ENCODE measurements around the gene CD109. TPM values are rescaled to one million over a fixed set of nuclear protein-coding genes. Genes with fewer than 3 reads are reported as not detected.
"Not testable (repeated sequence)": the region's sequence is repeated elsewhere in the genome, so short reads cannot be mapped to it uniquely, and the experiment has no call there.

The CD109 gene
- total RNA-seq, 3 donors from 2014 or later, result 10.2 to 16.8 (median 13.3) TPM

DNA sequence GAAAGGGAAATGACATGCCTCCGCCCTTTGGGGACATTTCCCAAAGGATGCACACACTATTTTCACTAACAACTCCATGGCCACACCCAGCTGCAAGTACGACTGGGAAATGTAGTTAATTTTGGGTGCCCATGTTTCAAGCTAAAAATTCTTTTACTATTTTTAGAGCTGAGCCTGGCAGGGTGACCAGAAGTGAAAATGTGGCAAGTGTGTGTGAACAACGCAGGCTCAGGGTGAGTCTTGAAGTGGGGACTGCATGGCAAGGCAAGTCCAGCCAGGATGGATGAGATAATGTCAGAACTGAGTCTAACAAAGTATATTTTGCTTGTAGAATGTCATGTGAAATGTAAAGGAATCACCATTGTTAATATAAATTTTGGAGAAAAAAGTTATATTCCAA, 17.0 kb upstream of the CD109 start:
- intact Hi-C loops (cut with DNase I; ENCODE audit: low total_unique reads), result no loop called here
- no peak overlapping the region for H3K27ac ChIP-seq
- H3K36me3 ChIP-seq, result no peaks in the 10 kb centered on the region
- TF ChIP-seq POLR2A (IDR thresholded peaks at IDR 0.05) (no peak), POLR2AphosphoS5 (IDR thresholded peaks at IDR 0.05) (no peak)
- TF ChIP-seq, protein P1, sequence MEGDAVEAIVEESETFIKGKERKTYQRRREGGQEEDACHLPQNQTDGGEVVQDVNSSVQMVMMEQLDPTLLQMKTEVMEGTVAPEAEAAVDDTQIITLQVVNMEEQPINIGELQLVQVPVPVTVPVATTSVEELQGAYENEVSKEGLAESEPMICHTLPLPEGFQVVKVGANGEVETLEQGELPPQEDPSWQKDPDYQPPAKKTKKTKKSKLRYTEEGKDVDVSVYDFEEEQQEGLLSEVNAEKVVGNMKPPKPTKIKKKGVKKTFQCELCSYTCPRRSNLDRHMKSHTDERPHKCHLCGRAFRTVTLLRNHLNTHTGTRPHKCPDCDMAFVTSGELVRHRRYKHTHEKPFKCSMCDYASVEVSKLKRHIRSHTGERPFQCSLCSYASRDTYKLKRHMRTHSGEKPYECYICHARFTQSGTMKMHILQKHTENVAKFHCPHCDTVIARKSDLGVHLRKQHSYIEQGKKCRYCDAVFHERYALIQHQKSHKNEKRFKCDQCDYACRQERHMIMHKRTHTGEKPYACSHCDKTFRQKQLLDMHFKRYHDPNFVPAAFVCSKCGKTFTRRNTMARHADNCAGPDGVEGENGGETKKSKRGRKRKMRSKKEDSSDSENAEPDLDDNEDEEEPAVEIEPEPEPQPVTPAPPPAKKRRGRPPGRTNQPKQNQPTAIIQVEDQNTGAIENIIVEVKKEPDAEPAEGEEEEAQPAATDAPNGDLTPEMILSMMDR (IDR thresholded peaks at IDR 0.05), result no peak
- H3K4me1 ChIP-seq, result no peaks in the 10 kb centered on the region
- H3K9me3 ChIP-seq, result peaks cover 0 to 6% of the 10 kb centered on the region in 2 donors
- H3K27me3 ChIP-seq, result no peaks in the 10 kb centered on the region
- no peak overlapping the region for H3K4me3 ChIP-seq
- no peak for DNase-seq (ENCODE audit: low spot score in 2 of 2)

DNA sequence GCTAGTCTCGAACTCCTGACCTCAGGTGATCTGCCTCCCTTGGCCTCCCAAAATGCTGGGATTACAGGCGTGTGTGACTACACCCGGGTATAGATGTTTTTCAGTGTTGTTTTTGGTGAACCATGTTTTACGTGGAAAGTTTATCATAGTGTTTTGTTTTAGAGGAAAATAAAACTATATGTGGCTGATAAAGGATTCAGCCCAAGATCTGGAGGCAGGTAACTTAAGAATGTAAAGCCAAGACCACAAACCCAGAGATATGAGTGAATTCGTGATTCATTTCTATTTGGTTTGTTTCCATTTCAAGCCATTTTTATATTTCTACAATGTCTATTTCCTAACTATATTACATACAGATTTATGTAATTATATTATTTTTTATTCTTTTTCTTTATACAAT, 16.2 kb upstream of the CD109 start:
- H3K36me3 ChIP-seq; H3K4me3 ChIP-seq; H3K27ac ChIP-seq; intact Hi-C loops (cut with DNase I; ENCODE audit: low total_unique reads); DNase-seq (ENCODE audit: low spot score in 2 of 2); H3K9me3 ChIP-seq; H3K27me3 ChIP-seq; H3K4me1 ChIP-seq: not testable (repeated sequence)

DNA sequence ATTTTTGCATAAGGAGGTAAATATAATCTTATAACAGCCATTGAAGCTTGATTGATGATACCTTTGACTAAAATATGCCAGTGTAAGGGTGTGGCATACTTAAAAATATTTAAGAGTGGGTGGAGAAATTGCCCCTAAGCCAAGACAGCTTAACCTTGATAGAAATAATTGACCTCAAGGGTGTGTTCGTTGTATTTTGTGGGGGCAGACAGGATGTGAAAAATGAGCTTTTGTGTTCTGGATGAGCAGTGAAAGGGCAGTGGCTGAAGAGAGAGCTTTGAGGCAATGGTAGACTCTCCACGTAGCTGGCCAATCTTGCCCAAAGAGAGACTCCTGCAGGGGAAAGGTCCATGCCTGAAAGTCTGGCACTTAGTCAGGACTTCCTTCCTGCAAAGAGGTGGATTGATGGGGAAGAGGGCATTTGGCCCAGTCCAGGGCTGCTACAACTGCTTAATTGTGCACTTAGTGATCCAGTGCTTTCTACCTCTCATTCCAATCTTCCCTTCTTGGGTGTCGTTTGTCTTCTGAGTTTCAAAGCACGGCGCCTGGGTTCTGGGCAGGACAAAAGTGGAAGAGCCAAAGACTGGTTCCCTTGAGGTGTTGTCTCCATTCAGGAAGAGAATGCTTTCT, 15.6 kb upstream of the CD109 start:
- no peak for DNase-seq (ENCODE audit: low spot score in 2 of 2)
- Histone ChIP-seq H3K27me3 (no peaks in the 10 kb centered on the region), H3K4me1 (no peaks in the 10 kb centered on the region), H3K9me3 (peaks cover 0 to 6% of the 10 kb centered on the region in 2 donors), H3K27ac (no peak overlapping the region), H3K4me3 (no peak overlapping the region), H3K36me3 (no peaks in the 10 kb centered on the region)
- TF ChIP-seq POLR2AphosphoS5 (IDR thresholded peaks at IDR 0.05), result no peak
- TF ChIP-seq, protein P1 (IDR thresholded peaks at IDR 0.05), result no peak
- TF ChIP-seq POLR2A (IDR thresholded peaks at IDR 0.05), result no peak
- intact Hi-C loops (cut with DNase I; ENCODE audit: low total_unique reads), result no loop called here

DNA sequence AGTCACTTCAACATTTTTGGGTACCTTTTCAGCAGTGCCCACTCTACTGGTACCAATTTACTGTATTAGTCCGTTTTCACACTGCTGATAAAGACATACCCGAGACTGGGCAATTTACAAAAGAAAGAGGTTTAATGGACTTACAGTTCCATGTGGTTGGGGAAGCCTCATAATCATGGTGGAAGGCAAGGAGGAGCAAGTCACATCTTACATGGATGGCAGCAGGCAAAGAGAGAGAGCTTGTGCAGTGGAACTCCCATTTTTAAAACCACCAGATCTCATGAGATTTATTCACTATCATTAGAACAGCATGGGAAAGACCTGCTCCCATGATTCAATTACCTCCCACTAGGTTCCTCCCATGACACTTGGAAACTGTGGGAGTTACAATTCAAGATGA, 12.4 kb upstream of the CD109 start:
- H3K4me1 ChIP-seq; DNase-seq (ENCODE audit: low spot score in 2 of 2); H3K36me3 ChIP-seq; H3K4me3 ChIP-seq; intact Hi-C loops (cut with DNase I; ENCODE audit: low total_unique reads); H3K9me3 ChIP-seq; H3K27me3 ChIP-seq; H3K27ac ChIP-seq: not testable (repeated sequence)

DNA sequence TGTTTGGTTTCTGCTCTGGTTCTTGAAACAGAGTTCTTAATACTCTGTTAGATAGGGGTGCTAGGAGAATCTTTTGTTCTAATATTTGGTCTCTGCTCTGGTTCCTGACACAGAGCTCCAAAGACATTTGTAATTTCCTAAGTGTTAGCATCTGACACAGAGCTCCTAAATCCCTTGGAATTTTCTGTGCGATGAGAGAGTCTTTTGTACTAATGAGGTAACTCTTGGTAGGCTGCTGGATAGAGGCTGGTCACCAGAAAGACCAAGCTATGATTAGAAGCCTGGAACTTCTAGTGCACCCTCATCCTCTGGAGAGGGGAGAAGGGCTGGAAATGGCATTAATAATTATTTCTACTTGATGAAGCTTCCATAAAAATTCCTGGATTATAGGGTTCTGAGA, 7.7 kb upstream of the CD109 start:
- H3K27me3 ChIP-seq, result no peaks in the 10 kb centered on the region
- H3K27ac ChIP-seq, result no peak overlapping the region
- H3K4me1 ChIP-seq, result no peaks in the 10 kb centered on the region
- no peak for TF ChIP-seq POLR2AphosphoS5 (IDR thresholded peaks at IDR 0.05)
- TF ChIP-seq POLR2A (IDR thresholded peaks at IDR 0.05), result no peak
- TF ChIP-seq, protein P1 (IDR thresholded peaks at IDR 0.05), result no peak
- intact Hi-C loops (cut with DNase I; ENCODE audit: low total_unique reads), result no loop called here
- no peaks in the 10 kb centered on the region for H3K9me3 ChIP-seq
- H3K4me3 ChIP-seq, result no peak overlapping the region
- no peaks in the 10 kb centered on the region for H3K36me3 ChIP-seq
- DNase-seq (ENCODE audit: low spot score in 2 of 2), result no peak

DNA sequence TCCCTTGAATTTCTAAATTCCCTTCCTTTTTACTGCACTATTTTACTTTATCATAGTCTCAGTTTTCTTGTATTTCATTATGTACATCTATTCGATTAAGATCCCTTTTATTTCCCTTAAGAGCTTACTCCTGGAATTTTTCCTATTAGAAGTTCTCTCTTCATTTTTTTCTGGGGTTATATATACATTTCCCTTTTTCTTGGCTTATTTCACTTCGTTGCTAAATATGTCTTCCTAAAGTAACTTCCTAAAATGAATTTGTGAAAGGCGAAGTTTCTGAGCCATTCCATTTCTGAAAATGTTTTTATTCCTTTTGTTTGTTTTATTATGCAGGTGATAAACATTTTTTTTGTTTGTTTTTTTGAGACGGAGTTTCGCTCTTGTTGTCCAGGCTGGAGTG, 5.9 kb upstream of the CD109 start:
- DNase-seq (ENCODE audit: low spot score in 2 of 2), result no peak
- intact Hi-C loops (cut with DNase I; ENCODE audit: low total_unique reads), result no loop called here
- Histone ChIP-seq H3K27ac (no peak overlapping the region), H3K36me3 (no peaks in the 10 kb centered on the region), H3K4me3 (no peak overlapping the region), H3K9me3 (no peaks in the 10 kb centered on the region), H3K4me1 (no peaks in the 10 kb centered on the region), H3K27me3 (no peaks in the 10 kb centered on the region)
- TF ChIP-seq POLR2A (IDR thresholded peaks at IDR 0.05) (no peak), POLR2AphosphoS5 (IDR thresholded peaks at IDR 0.05) (no peak)
- TF ChIP-seq, protein P1 (IDR thresholded peaks at IDR 0.05), result no peak
